ENCODE data around the gene RNF39.
A peak's percentile ranks its signal among the peaks of the same experiment; 100 is the strongest.
"Not testable (repeated sequence)": the region's sequence is repeated elsewhere in the genome, so short reads cannot be mapped to it uniquely, and the experiment has no call there.

RNF39 gene, protein sequence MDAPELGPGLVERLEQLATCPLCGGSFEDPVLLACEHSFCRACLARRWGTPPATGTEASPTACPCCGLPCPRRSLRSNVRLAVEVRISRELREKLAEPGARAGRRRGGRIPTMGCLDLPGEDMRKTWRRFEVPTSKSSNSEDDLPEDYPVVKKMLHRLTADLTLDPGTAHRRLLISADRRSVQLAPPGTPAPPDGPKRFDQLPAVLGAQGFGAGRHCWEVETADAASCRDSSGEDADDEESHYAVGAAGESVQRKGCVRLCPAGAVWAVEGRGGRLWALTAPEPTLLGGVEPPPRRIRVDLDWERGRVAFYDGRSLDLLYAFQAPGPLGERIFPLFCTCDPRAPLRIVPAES

DNA sequence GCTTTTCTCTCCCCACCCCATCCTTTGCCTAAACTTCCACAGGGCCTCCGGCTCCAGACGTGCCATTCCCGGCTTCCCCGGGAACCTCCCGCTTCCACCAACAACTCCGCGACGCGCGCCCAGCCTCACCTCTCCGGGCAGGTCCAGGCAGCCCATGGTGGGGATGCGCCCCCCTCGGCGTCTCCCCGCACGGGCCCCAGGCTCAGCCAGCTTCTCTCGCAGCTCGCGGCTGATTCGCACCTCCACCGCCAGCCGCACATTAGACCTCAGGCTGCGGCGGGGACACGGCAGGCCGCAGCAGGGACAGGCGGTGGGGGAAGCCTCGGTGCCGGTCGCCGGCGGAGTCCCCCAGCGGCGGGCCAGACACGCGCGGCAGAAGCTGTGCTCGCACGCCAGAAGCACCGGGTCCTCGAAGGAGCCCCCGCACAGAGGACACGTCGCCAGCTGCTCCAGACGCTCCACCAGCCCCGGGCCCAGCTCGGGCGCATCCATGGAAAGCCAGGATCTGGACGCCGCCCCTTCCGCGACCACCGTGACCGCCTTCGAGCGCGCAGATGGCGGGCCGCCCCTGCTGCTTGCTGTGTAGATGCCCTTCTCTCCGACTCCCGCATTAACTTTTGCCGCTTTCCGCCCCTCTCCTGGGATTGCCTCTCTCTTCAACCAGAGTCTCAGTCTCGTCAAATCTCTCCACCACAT lies at the start of gene RNF39:
RNF39 (minus strand) TSS at position 676 of the 696 bp plus-strand sequence; CDS start at position 492, 184 bp downstream.
- DNase-seq: peak in 1 of 2 experiments; percentile 30

DNA sequence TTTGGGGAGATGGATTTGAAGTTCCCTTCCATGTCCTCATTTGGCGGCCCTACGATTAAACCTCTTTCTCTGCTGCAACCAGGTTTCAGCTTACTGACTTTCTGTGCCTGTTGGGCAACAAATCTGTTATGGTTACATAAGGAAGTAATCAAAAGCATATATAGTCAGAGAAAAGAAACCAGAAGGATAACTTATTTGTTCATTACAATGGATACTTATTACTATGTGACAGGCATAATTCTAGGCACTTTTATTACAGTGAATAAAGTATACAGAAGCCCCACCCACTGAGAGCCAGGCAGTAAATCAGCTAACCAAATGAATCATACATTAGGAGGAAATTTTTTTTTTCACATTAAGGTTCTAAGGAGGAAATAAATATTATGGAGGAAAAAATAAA lies 46.9 kb upstream of the RNF39 start:
- DNase-seq: no peak

- DNase-seq: no peak
Measured at GRCh38 chr6:30121446-30122366, 46.1 kb upstream of the RNF39 start.

GRCh38 chr6:30118691-30119090 lies 43.1 kb upstream of the RNF39 start:
- not testable (repeated sequence) for DNase-seq

DNA sequence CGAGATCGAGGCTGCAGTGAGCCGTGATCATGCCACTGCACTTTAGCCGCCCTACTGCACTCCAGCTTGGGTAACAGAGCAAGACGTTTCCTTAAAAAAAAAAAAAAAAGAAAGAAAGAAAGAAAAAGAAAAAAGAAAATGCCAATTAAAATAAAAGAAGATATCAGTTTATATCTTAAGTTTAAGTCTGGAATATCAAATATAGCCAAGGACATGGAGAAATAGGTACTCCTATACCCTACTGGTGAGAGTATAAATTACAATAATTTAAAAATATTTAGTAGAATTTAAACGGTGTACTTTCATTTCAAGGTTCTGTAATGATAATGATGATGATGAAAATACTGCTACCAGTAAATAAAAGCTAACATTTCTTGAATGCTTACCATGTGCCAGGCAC lies 41.2 kb upstream of the RNF39 start:
- no peak for DNase-seq

- no peak for DNase-seq
Measured at GRCh38 chr6:30113841-30114240, 38.3 kb upstream of the RNF39 start.

GRCh38 chr6:30113003-30113759 lies 37.6 kb upstream of the RNF39 start, which contains the start of gene TRIM31:
TSS of gene TRIM31 (minus strand) at chr6:30113090. CDS start at chr6:30112805, 285 bp downstream.
- no peak for DNase-seq

- no peak for DNase-seq
Measured at GRCh38 chr6:30112402-30112994, 36.9 kb upstream of the RNF39 start.

DNA sequence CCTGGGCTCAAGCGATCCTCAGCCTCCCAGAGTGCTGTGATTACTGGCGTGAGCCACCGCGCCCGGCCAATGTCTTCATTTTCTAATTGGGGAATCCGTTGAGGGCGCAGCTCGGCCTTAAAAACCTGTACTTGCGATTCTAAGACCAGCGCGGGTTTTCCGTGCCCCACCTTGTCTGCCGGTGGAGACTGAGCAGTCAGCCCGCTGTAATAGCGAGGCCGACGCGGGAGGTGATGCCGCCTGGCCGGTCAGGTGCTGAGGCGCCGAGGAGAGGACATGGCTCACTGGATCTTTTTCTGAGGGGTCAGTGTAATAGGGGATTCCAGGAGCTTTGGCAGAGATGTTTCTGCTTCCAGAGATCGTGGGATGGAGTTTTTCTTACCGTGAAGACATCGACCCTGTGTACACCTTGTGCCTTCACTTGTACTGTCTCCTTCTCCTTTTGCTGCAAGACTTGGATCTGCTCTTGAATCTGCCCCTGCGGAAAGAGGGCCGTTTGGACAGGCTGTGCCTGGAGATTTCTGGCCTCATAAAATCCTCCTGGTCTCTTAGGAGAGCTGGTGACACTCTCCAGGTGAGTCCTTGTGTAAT lies 35.8 kb upstream of the RNF39 start:
- DNase-seq: no peak

- DNase-seq: no peak
Measured at GRCh38 chr6:30104661-30105060, 29.1 kb upstream of the RNF39 start.

DNA sequence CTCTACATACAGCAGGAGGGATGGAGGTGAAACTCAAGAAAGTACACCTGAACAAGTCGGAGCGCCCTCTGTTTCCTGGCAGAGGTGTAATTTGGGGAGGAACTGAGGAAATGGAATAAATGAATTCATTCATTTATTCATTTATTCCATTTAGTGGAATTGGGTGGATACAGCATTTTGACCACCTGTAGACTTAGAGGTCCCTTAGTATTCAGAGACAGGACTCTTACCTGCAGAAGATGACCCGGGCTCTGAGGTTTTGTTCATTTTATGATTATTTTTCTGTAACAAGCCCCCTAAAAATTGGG lies 28.3 kb upstream of the RNF39 start:
- no peak for DNase-seq

DNA sequence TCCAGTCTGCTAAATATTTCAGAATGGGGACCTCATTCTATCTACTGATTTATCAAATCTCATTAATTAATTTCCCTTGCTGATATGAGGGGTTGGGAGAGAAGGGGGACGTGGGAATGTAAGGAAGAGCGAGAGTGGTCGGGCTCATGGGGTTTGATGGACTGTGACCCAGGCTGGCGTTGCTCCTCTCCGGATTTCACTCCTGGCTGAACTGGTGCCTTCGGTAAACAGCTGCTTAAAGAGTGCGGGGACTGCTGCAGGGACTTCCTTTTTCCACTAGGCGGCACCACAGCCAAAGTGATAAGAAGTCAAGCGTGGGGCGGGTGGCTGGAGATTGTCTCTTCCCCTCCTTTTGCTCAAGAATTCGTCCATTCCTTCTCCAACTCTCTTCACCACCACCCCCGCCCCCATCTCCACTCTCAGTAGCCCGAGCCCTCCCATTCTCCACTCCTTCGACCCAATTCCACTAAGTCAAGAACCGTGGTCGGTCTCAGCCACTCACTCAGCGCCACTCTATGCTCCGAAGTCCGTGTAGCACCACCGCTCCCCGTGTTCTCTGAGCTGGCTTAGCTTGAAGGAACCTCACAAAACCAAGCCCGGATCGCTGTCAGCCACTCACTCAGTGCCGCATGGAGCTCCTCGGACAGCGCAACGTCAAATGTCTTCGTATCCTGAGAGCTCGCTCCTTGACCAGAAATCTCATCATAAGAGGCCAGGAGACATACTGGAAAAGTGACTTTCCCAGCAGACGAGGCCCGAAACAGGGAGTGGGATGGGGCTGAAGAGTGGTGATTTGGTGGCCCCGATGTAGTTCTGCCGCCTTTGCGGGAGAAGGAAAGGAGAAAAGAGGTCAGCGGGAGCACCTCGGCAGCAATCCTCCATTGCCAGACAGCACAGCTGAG lies 27.7 kb upstream of the RNF39 start:
- peak; percentile 87 to 94 for DNase-seq

DNA sequence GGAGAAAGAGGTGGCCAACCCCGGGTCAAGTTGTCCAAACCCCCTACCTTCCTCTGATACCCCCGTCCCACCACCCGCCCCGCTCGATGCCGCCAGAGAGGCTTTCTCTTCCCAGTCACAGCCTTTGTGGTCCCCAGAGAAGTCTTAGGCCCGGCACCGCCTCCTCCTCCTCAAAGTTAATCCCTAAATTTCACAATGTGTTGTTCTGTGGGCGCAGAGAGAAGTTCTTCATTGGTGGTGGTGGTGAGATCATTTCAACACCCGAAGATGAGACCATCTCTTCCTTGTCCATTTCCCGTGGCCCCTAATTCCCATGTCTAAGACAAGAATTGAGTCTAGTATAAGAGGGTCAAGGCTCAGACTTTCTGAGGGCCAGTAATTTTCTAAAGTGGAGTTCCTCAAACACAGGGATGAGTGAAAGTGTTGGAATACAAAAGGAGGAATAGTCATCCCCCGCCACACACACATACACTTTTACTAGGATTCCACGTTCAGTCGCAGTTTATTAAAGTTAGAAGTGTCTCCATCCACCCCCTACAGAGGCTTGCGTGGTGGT lies 26.9 kb upstream of the RNF39 start:
- no peak for DNase-seq

GRCh38 chr6:30101444-30102413 lies 26.2 kb upstream of the RNF39 start:
- peak; percentile 71 to 93 for DNase-seq

DNA sequence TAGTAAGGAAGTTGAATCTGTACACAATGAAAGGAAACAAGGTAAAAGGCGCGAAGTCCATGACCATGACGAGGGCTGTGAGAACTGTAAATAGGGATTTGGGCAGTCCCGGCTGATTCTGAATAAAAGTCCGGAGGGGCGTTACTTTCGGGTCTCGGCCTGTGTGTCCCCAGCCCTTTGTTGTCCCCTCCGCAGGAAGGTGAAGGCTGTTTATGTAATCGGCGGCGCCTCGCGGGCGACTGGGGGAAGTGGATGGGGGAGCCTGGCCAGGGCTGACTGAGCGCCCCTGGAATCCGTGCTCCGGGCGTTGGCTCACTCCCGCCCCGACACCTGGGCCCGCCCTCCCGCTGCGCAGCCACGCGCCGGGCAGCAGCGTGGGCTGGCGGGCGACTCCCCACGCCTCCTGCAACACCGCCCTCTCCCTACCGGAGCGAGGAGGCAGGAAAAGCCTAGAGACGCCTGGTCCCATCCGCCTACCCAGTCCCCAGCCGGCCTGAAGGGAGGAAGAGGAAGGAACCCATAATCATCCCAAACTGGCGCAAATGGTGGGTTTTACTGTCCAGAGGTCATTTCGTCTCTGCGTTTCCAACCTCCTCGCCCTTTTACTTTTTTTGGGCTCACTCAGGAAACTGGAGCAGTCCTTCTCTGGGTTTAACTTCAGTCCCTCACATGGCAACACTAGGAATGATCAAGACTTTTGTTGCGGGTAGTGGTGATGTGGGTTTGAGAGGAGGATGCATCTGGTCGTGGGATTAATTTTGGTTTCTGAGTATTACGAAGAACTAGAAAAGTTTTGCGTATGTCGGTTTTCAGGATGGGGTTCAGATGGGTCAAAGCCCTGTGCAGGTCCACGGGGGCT lies 25.2 kb upstream of the RNF39 start:
- DNase-seq: peak in 1 of 2 experiments; percentile 54

DNA sequence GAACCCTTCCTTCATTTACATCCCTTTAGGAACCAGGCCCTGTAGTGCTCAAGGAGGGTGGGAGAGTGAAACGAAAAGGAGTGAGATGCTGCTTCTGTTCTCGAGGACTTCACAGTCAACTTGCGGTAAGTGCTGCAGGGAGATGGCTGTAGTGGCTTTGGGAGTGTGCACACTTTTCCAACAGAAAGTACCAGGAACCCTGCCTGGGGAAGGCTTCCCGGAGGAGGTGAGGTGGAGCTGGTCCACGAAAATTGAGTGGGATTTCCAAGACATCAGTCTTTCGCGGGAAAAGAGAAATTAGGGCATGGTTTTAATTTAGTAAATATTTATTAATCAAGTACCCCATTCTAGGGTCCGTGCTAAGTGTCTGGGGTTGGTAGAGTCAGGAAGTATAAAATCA lies 24.6 kb upstream of the RNF39 start:
- no peak for DNase-seq

DNA sequence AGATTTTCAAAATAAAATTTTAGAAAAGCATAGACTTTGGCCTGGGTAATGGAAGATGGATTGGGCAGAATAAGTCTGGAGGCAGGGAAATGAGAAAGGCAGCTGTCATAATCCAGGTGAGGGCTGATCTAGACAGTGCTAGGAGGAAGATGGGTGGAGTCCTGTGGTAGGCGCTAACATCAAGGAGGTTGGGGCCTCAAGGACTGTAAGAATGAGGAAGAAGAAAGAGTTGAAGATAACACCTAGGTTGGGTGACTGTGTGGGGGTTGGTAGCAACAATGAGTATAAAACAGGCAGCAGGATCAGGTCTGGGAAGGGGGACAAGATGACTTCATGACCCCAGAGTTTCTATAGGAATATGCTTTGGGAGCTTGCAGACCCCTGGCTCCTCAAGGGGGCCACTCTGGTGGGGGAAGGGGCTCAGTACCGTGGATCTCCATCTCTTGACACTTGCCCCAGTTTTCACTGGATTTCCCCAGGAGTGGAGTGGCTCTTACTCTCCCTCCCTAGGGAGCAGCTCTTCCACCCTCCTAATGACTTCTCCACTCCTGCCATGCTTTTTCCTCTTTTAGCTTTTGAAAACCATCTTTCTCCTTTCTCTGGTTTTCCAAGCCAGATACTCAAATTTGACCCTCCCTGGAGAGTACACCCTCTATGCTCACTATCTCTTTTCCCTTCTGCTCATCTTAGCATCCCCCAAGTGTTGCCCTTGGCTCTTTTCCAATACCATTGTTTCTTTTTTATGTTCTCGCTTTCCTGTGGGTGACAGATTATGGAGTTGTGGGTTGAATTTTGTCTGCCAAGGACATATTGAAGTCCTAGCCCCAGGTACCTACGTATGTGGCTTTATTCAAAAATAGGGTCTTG lies 22.6 kb upstream of the RNF39 start:
- no peak for DNase-seq

Data from NCI-H526 (cell line).